Ascending aorta (tissue), 2 donors: ENCODE data around the gene CDKN2A. TPM values are rescaled to one million over a fixed set of nuclear protein-coding genes. Genes with fewer than 3 reads are reported as not detected.

Source experiments
- DNase-seq, 2 donors: peaks; one replicate each; pipeline ENCODE4 v3.0.0-alpha.2; 2019; ENCODE audit warnings: low spot score in 2 of 2
- H3K27ac ChIP-seq, 2 donors: fragments of 200-600 bp; sonication (generic); one replicate each; pipeline ENCODE4 v1.5.1; 2016 to 2017; ENCODE audit warnings: mild to moderate bottlenecking in 1 of 2
- H3K27me3 ChIP-seq: fragments of 200-600 bp; sonication (generic); one replicate; pipeline ENCODE4 v1.5.1; 2017
- H3K36me3 ChIP-seq, 2 donors: fragments of 200-600 bp; sonication (generic); one replicate each; pipeline ENCODE4 v1.5.1; 2016
- H3K4me1 ChIP-seq, 2 donors: fragments of 200-600 bp; sonication (generic); one replicate each; pipeline ENCODE4 v1.5.1; 2016 to 2017; ENCODE audit warnings: mild to moderate bottlenecking in 1 of 2
- H3K4me3 ChIP-seq, 2 donors: fragments of 200-600 bp; sonication (generic); one replicate each; pipeline ENCODE4 v1.5.1; 2016 to 2017; ENCODE audit warnings: mild to moderate bottlenecking in 1 of 2
- H3K9me3 ChIP-seq, 2 donors: fragments of 200-600 bp; sonication (generic); one replicate each; pipeline ENCODE4 v1.5.1; 2016
- intact Hi-C: fragments of 100-400 bp; cut with DNase I; formaldehyde crosslinking; loops from one replicate; pipeline ENCODE4 v1.15.1; 2023
- total RNA-seq: library from RNA; depleted of rRNA; stranded (reverse); fragments of >200 nt; gene quantifications from one replicate; pipeline ENCODE4 v1.1.0, GENCODE V29; 2016
- TF ChIP-seq, protein P1 (sequence below), 3 experiments: fragments of 200-600 bp in 2 of 3; fragments of 450-650 bp in 1 of 3; sonication (generic) in 2 of 3; IDR thresholded peaks; one replicate each; pipeline ENCODE4 v1.5.1; 2016 to 2019; ENCODE audit warnings: antibody characterized with exemption in 3 of 3, mild to moderate bottlenecking in 1 of 3, moderate library complexity in 1 of 3

The CDKN2A gene
- total RNA-seq, 1 donor from 2014 or later: 17.1 TPM

DNA sequence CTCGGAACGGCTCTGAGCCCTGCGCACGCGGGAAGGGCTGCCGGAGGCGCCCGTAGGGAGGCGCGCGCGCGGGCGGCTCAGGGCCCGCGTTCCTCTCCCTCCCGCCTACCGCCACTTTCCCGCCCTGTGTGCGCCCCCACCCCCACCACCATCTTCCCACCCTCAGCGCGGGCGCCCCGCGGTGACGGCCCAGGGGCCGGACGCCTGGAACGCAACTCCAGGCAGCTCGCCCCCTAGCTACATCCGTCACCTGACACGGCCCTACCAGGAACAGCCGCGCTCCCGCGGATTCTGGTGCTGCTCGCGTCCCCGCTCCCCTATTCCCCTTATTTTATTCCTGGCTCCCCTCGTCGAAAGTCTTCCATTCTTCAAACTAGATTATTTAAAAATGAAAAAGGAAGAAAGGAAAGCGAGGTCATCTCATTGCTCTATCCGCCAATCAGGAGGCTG is 389 bp upstream of the CDKN2A start, which contains the start of gene CDKN2B-AS1:
Gene CDKN2B-AS1 (plus strand): TSS at position 236 of the 450 bp plus-strand sequence.
- peak within 1 kb of the TSS; percentile 19 to 73 for H3K27ac ChIP-seq
- H3K27me3 ChIP-seq: no peaks in the 10 kb centered on the region
- no peaks in the 10 kb centered on the region for H3K9me3 ChIP-seq
- peak within 1 kb of the TSS; percentile 60 to 96 for H3K4me3 ChIP-seq
- no peaks in the 10 kb centered on the region for H3K36me3 ChIP-seq
- no peak for DNase-seq
- intact Hi-C loops: loop anchor here (1.0 to 10.0 kb wide), 2 partner anchors 15 to 590 kb away; partner anchors contain the start of genes CDKN2B and IFNA8
- TF ChIP-seq, protein P1, sequence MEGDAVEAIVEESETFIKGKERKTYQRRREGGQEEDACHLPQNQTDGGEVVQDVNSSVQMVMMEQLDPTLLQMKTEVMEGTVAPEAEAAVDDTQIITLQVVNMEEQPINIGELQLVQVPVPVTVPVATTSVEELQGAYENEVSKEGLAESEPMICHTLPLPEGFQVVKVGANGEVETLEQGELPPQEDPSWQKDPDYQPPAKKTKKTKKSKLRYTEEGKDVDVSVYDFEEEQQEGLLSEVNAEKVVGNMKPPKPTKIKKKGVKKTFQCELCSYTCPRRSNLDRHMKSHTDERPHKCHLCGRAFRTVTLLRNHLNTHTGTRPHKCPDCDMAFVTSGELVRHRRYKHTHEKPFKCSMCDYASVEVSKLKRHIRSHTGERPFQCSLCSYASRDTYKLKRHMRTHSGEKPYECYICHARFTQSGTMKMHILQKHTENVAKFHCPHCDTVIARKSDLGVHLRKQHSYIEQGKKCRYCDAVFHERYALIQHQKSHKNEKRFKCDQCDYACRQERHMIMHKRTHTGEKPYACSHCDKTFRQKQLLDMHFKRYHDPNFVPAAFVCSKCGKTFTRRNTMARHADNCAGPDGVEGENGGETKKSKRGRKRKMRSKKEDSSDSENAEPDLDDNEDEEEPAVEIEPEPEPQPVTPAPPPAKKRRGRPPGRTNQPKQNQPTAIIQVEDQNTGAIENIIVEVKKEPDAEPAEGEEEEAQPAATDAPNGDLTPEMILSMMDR (IDR thresholded peaks at IDR 0.05): no peak
- H3K4me1 ChIP-seq: peaks cover 0 to 5% of the 10 kb centered on the region in 2 donors

DNA sequence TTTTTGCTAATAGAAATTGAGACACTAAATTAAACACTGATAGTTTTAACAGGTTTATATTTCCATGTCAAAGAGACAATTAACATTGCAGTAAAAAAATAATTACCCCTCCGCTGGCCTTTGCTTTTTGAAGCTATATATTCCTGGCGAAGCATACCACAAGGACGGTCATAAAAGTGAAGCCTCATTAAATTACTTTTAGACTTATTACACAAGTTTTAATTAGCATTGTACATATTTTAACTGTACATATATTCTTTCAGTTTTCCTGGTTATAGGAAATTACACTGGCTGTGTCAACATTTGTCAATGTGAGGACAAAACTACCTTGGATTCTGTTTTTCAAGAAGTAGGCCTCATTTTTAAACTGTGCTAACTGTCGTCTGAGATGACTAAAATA is 1.2 kb downstream of the CDKN2A start:
- H3K9me3 ChIP-seq: no peaks in the 10 kb centered on the region
- intact Hi-C loops: loop anchor here (10.0 kb wide), 1 partner anchor 588 kb away; the partner anchor contains the start of gene IFNA8
- H3K27ac ChIP-seq: no peak overlapping the region
- TF ChIP-seq, protein P1 (IDR thresholded peaks at IDR 0.05): no peak
- no peaks in the 10 kb centered on the region for H3K36me3 ChIP-seq
- no peak for DNase-seq
- H3K4me3 ChIP-seq: peak overlapping the region in 1 of 2 donors; percentile 96
- no peaks in the 10 kb centered on the region for H3K27me3 ChIP-seq
- peaks cover 0 to 5% of the 10 kb centered on the region in 2 donors for H3K4me1 ChIP-seq

DNA sequence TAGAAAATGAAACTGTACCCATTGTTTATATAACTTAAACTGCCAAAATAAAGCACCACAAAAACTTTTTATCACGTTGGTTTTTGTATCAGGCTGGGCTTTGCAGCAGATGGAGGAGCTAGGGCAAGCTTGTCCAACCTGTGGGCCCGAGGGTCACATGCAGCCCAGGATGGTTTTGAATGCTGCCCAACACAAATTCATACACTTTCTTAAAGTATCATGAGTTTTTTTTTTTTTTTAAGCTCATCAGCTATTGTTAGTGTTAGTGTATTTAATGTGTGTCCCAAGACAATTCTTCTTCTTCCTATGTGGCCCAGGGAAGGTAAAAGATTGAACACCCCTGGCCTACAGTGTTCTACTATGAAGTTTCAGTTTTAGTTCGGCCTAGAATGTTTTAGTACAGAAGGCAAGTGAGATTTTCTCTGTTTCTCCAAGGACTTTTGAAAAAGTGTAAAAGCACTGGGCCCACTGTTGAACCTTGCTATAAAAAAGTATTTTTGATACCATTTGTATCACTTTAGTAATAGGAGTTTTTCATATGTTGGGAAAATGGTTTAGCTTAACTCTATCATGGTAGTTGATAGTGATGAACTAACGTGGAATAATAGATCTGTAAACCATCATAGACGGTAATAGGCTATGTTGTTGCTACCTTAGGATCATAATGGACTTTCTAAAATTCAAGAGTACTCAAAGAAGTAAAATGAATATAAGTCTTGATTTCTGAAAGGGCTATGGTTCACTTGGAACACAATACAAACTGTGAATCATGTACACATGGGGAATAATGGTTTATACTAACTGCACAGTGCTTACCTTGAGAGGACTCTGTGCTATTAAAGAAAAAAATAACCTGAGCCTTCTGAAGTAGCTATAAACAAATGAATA is 2.9 kb downstream of the CDKN2A start:
- no peaks in the 10 kb centered on the region for H3K27me3 ChIP-seq
- DNase-seq: no peak
- H3K9me3 ChIP-seq: no peaks in the 10 kb centered on the region
- no peaks in the 10 kb centered on the region for H3K36me3 ChIP-seq
- TF ChIP-seq, protein P1 (IDR thresholded peaks at IDR 0.05): no peak
- H3K4me3 ChIP-seq: no peak overlapping the region
- H3K4me1 ChIP-seq: peaks cover 0 to 5% of the 10 kb centered on the region in 2 donors
- no peak overlapping the region for H3K27ac ChIP-seq
- intact Hi-C loops: loop anchor here (10.0 kb wide), 1 partner anchor 587 kb away; the partner anchor contains the start of gene IFNA8

DNA sequence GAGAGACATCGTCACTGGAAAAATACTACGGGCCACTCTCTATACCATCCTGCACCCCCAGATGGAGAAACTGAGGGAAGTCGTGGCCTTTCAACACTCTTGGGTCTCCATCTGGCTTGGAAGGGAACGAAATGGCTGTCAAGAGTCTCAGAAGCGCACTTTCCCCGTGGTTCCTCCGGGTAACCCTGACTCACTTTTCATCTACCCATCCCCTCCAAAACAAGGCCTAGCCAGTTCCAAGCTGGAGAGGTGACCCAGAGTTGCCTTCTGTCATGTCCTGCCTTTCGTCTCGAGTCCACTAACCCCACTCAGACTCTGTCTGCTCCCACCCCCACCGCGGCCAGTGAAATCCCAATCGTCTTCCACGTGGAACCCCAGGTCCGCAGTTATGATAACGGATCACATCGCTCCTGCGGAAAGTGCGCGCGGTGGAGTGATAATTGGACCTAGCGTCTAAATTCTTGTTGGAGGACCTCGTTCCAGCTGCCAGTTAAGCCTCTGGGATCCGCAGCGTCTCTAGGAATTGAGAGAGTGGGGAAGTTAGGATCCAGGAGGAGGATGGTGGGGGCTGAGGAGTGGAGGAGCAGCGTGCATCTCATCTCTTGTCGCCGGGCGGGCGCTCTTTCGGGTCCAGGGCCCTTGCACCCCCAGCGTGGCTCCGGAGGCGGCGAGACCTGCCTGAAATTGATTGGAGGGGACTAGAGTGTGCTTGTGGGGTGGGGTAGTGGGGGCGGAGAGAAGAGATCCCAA is 4.6 kb downstream of the CDKN2A start:
- no peak for DNase-seq
- Histone ChIP-seq H3K36me3 (no peaks in the 10 kb centered on the region), H3K27me3 (no peaks in the 10 kb centered on the region), H3K4me3 (no peak overlapping the region), H3K9me3 (no peaks in the 10 kb centered on the region), H3K4me1 (peaks cover 0 to 5% of the 10 kb centered on the region in 2 donors), H3K27ac (no peak overlapping the region)
- intact Hi-C loops: loop anchor here (10.0 kb wide), 2 partner anchors 435 to 585 kb away; partner anchors contain the start of gene IFNA8
- TF ChIP-seq, protein P1 (IDR thresholded peaks at IDR 0.05): no peak
